ENCODE data around the gene NOBOX.
"Not testable (repeated sequence)": the region's sequence is repeated elsewhere in the genome, so short reads cannot be mapped to it uniquely, and the experiment has no call there.

Gene NOBOX

DNA sequence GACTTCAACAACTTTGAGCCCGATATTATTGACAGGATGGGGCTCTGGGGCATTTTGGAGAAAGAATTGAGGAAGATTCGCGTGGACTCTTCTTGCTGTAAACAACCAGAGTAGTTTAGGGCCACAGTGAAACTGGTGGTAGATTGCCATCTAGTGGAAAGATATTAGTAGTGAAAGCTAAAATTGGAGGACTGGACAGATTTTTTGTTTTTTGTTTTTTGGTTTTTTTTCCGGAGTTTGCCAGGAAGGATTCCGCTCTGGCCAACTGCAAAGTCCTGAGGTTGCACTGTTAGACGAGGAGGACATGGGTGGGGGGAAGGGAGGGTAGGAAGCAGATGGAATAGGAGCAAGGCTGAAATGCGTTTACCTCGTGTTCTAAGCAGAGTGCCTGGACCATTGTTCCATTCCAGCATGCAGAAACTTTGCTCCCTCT, 11.7 kb downstream of the NOBOX start:
- peak; percentile 87 for DNase-seq (ENCODE audit: low spot score)

DNA sequence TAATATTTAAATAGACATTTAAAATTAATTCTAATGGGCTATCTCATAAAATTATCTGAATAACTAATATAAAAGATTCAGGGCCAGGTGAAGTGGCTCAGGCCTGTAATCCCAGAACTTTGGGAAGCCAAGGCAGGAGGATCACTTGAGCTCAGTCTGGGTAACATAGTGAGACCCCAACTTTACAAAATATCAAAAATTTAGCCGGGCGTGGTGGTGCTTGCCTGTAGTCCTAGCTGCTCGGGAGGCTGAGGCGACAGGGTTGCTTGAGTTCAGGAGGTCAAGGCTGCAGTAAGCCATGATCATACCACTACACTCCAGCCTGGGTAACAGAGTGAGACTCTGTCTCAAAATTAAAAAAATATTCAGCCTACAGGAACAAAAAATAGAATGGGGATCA, 12.5 kb downstream of the NOBOX start:
- no peak for DNase-seq (ENCODE audit: low spot score)

DNA sequence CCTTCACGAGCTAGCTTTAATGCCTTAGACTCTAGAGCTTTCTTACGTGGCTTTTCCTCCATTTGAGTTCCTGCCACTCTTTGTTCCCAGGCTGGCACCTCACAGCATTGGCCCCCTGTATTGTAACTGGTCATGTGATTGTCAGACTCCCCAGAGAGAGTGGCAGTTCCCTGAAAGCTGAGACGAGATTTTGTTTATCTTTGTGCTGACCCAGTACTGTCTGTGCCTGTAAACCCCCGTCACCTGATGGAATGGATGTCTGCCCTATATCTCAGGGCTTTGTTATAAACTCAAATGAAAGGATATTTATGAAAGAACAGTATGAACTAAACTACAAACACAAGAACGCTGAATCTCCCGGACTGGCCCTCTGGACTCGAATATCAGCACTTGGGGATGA, 13.0 kb downstream of the NOBOX start:
- DNase-seq (ENCODE audit: low spot score): no peak

DNA sequence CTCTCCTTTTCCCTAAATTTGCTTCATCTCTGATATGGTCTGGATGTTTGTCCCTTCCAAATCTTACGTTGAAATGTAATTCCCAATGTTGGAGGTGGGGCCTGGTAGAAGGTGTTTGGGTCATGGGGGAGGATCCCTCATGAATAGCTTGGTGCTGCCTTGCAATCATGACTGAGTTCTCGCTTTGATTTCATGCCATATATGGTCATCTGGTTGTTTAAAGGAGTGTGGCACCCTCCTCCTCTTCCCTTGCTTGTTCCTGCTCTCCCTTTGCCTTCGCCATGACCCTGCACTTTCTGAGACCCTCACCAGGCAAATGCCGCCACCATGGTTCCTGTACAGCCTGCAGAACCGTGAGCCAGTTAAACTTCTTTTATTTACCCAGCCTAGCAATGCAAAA, 14.5 kb downstream of the NOBOX start:
- no peak for DNase-seq (ENCODE audit: low spot score)

DNA sequence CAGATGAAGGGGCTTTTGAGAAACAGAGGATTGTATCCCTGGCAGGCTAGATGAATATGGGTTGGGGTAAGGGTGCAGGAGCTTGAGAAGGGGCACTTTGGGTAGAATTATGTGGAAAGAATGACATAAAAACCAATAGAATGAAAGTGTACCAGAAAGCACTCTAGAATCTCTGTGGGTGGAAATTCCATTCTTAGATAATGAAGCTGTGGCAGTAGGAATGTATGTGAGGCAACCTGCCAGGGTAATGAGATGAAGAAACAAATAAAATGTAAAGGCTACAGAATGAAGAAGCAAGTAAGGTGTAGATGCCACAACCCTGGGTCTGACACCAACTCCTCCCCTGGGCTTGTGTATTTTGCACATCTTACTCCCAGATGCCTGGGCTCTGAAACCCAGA, 16.8 kb downstream of the NOBOX start:
- DNase-seq (ENCODE audit: low spot score): no peak

DNA sequence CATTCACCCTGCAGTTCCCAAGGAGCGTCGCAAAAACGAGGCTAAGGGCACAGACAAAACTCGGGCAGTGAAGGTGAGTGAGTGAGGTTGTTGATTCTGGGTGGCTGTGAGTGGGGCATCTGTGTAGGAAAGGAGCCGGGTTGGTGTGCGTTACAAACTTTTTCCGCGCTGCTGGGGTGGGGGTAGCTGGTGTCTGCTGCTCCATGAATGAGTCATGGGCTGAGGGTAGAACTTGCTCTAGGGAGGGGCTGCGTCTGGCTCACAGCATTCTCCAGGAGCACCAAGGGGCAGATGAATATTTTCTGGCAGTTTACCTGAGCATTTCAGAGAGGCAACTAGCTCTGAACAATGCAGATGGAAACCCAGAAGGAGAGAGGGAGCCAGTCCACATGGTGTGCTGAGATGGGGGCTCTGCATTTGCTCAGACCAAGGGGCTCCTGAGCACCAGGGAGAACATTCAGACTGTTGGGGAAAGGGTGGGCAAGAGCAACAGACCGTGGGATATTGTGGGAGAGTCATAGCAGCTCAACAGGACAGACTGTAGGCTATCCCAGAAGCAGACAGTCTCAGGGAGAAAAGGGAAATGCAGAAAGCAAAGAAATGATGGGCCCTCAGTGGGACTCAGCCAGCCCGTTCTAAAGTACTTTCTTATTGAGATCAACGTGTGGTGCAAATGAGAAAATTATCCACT, 18.8 kb downstream of the NOBOX start:
- DNase-seq (ENCODE audit: low spot score): no peak

DNA sequence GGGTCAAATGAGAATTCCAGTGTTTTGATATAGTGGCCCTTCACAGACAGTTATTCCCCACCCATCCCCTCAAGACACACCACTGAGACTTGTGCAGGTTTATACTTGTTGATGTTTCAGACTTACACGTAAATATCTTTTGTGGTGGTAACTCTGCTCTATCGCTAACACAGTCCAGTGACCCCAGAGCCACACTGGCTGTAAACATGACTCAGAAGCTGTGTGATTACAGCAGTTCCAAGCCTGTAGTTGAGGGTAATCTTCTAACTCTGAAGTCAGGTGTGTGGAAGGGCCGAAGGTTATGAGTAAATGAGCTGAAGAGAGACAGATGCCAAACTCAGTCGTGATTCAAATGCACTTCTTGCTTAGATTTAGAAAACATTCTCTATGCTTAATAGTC, 19.4 kb downstream of the NOBOX start:
- no peak for DNase-seq (ENCODE audit: low spot score)

DNA sequence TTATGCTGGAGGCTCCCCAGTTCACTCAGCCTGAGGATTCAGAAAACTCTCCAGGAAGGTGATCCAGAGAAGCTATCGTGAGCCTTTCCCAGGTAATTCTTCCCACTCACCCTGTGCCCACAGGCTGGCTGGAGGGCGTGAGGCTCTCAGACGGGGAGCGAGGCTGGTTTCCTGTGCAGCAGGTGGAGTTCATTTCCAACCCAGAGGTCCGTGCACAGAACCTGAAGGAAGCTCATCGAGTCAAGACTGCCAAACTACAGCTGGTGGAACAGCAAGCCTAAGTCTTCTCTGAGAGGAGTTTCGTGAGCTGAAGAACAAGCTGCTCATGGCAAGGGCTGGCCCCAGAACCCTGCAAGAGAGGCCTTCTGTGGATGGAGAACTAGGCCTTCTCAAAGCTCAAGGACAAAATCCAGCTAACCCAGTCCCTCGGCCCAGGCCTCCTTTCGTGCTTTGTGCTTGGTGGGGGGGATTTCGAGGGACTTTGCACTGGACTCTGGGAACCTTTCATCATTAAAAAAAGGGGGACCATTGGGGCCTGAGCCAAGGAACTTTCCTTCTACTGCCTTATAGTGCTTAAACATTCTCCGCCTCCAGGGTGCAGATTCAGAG, 23.6 kb downstream of the NOBOX start:
- DNase-seq (ENCODE audit: low spot score): no peak

DNA sequence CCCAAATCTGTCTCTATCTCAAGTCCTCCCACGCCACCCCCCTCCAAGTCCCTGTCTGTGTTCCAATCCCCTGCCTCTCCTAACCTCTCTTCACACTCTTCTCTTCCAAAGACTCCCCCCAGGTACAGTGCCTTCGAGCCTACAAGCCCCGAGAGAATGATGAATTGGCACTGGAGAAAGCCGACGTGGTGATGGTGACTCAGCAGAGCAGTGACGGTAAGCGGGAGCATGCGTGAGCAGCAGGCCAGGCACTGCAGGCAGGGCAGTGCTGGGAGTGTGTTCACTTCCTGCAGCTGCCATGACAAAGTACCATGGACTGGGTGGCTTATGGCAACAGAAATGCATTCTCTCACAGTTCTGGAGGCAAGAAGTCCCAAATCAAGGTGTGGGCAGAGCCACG, 24.8 kb downstream of the NOBOX start:
- DNase-seq (ENCODE audit: low spot score): no peak

DNA sequence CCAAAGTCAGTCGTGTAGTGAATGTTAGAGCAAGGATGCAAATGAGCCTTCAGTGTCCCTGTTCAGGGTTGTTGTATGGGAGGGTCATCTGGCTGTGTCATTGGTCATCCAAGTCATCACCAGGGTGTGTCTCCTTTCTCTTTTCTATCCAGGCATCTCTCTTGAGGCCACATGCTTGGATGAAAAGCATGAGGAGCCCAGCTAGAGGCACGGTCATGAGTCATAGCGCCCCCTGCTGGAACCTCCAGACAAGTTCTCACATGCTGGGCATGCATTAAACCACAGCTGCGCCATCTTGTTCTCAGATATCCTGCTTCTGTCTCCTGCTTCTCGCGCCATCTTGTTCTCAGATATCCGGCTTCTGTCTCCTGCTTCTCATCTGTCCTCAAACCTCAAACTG, 34.3 kb downstream of the NOBOX start:
- not testable (repeated sequence) for DNase-seq (ENCODE audit: low spot score)

DNA sequence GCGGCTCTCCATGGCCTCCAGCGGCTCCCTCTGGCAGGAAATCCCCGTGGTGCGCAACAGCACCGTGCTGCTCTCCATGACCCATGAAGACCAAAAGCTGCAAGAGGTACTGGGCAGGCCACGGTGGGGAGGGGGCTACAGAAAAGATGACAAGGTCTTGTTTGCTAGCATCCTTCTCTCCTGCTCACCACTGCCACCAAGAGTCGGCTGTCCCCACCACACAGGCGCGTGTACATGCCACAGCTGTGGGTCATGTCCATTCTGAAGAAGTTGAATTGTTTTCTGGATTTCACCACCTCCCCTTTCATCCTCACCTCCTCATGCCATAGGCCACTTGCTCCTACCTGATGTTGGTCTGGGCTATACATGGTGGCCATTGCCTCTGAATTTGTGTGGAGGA, 36.2 kb downstream of the NOBOX start:
- not testable (repeated sequence) for DNase-seq (ENCODE audit: low spot score)

DNA sequence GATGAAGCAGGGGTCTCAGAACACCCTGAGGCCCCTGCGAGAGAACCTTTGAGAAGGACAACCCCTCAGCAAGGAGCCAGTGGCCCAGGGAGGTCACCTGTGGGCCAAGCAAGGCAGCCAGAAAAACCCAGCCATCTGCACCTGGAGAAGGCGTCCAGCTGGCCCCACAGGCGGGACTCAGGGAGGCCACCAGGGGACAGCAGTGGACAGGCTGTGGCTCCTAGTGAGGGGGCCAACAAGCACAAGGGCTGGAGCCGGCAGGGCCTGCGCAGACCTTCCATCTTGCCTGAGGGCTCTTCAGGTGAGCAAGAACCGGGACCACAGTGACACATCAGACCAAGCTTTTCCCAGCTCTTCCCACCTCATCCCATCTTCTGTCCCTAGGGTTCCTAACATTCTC, 38.0 kb downstream of the NOBOX start:
- not testable (repeated sequence) for DNase-seq (ENCODE audit: low spot score)

DNA sequence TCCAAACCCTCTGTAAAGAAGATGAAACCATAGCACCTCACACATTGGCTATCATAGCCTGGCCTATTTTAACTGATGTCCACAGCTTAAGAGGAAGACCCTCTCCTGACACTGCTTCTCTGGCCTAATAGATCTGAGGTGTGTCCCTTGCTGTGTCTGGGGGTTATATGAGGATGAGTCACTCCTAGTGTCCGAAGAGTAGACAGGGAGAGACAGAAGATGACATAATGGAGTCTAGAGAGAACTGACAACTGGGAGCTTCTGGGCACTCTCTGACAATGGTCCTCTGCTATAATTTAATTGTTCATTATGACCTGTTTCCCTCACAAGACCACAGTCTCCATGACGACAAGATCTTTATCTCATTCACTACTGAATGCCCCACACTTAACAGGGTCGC, 41.4 kb downstream of the NOBOX start:
- DNase-seq (ENCODE audit: low spot score): not testable (repeated sequence)

DNA sequence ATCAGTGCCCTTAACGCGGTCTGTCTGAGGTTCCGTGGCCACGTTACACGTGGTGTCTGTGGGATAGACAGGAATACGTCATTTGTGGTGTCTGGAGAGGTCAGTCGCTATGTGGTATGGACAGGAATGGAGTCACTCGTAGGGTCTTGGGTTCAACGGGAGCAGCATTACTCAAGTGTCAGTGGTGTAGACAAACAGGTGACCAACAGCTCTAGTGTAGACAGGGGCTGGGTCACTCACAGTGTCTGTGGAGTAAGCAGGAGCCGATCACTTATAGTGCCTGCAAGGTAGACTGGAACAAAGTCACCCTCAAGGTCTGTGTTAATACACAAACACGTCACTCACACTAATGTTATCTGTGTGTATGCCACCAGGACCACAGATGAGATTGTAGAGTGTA, 46.6 kb downstream of the NOBOX start:
- not testable (repeated sequence) for DNase-seq (ENCODE audit: low spot score)

DNA sequence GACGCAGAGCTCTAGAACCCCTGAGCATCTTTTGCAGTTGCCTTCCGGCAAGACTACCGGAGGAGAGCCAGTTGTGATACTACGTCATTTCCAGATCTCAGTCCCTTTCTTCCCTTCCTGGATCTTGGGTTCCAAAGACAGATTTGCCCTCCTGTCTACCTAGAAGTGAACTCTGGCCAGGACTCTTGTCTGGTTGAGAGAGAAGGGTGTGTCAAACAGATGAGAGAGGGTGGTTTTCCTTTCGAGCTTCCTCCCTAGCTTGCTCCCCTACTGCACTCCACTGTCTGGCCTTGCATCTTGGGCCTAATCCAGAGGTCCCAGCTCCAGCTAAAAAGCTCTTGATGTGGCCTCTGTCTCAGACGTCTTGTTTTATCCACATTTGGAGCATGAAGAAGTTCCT, 47.3 kb downstream of the NOBOX start:
- DNase-seq (ENCODE audit: low spot score): not testable (repeated sequence)

DNA sequence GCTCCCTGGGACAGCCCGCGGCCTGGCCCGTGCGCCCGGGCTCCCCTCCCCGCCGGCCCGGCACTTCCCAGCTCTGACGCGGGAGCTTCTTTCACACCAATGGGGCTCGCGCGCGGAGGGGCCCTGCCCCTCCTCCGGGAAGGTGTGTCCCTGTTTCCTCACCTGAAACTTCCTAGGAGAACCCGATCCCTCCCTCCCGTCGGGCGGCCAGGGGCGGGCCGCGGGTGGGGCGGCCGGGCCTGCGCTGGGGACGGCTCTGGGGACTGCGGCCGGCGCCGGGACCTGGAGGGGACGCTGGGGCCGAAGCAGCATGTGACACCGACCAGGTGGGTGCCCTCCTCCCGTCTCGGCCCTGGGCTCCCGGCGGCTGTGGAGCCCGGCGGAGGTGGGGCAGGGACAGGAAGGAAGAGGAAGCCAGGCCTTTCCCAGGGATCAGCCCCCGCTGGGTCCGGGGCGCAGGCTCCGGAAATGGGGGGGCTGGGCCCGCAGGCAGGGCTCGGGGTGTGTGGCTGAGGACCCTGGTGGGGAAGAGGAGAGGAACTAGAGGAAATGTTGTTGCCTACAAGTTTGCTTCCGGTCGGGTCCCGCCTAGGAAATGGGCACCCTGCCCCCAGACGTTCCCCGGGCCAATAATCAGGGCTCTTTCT, 48.2 kb downstream of the NOBOX start, which contains the start of gene ARHGEF5:
ARHGEF5 (plus strand) TSS at position 227 of the 647 bp plus-strand sequence. CDS start 7,268 bp downstream, outside the sequence.
- not testable (repeated sequence) for DNase-seq (ENCODE audit: low spot score)

DNA sequence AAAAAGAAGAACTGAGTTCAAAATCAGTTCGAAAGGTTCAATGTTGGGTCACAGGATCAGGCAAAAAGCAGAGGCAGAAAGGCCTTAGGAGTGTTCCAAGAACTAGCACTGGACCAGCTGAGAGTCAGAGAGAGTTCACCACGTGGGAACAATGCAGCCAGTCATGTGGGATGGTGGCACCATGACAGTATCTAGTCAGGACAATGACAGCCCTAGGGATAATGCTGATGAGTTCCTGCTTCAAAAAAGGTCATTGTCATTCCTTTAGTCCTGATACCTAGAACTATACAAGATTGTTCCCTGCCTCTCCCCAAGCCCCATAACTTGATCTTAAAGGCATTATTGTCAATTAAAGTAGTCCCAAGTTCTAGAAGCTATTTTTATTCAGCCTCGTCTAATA, 51.8 kb downstream of the NOBOX start:
- not testable (repeated sequence) for DNase-seq (ENCODE audit: low spot score)

DNA sequence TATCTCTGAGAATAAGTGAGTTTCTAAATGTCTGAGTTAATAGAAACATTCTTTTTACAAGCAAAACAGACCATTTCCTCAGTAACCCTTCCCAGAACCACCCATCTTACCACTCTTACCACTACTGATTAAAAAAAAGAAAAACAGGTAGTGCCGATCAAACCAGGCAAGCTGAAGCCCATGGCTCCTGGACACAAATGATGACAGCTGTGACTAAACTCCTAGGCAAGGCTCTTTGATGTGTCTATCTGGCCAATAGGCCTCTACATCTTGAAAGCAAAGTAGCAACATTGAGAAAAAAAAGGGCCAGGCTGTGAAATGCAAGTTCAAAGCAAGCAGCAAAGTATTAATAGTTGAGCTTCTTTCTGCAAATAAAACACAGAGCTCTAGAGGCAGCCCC, 54.9 kb downstream of the NOBOX start:
- DNase-seq (ENCODE audit: low spot score): not testable (repeated sequence)

All from COLO829 (cell line).